Fibroblast of skin of left biceps (primary cell): ENCODE results near the gene CLPSL1.
"Not testable (repeated sequence)": the region's sequence is repeated elsewhere in the genome, so short reads cannot be mapped to it uniquely, and the experiment has no call there.

ENCODE experiments used
- DNase-seq, 2 experiments: peaks; one replicate each; pipeline ENCODE4 v3.0.0-alpha.2; 2013; ENCODE audit warnings: low read depth in 2 of 2

The CLPSL1 gene

GRCh38 chr6:35780719-35781118 lies at the start of gene CLPSL1:
Gene CLPSL1 (plus strand): TSS chr6:35781019. CDS start chr6:35781111, 92 bp downstream.
- no peak for DNase-seq

- DNase-seq, result peak in 1 of 2 experiments; percentile 53
These were observed 49.4 kb upstream of the CLPSL1 start for GRCh38 chr6:35731414-35731735.

GRCh38 chr6:35731736-35732532 lies 48.9 kb upstream of the CLPSL1 start:
- peak; percentile 81 to 82 for DNase-seq

- DNase-seq, result no peak
These were observed 47.2 kb upstream of the CLPSL1 start for GRCh38 chr6:35733633-35734032.

GRCh38 chr6:35734319-35734718 lies 46.5 kb upstream of the CLPSL1 start:
- not testable (repeated sequence) for DNase-seq

- DNase-seq, result no peak
These were observed 45.4 kb upstream of the CLPSL1 start for GRCh38 chr6:35735452-35735851.

- no peak for DNase-seq
These were observed 44.4 kb upstream of the CLPSL1 start for GRCh38 chr6:35736253-35736894.

- DNase-seq, result no peak
These were observed 43.8 kb upstream of the CLPSL1 start, which contains the start of gene ARMC12 for GRCh38 chr6:35736982-35737412. Gene ARMC12 (plus strand): TSS chr6:35737032. CDS start chr6:35737109, 77 bp downstream.

- peak; percentile 54 to 61 for DNase-seq
These were observed 43.2 kb upstream of the CLPSL1 start for GRCh38 chr6:35737413-35738211.

- no peak for DNase-seq
These were observed 40.9 kb upstream of the CLPSL1 start for GRCh38 chr6:35739645-35740524.

- no peak for DNase-seq
These were observed 38.0 kb upstream of the CLPSL1 start for GRCh38 chr6:35742842-35743241.

- DNase-seq, result no peak
These were observed 35.3 kb upstream of the CLPSL1 start for GRCh38 chr6:35745509-35745908.

GRCh38 chr6:35746516-35746915 lies 34.3 kb upstream of the CLPSL1 start:
- DNase-seq, result no peak

GRCh38 chr6:35747877-35748276 lies 32.9 kb upstream of the CLPSL1 start:
- DNase-seq, result no peak

GRCh38 chr6:35750557-35750956 lies 30.3 kb upstream of the CLPSL1 start:
- DNase-seq, result no peak

- no peak for DNase-seq
These were observed 29.2 kb upstream of the CLPSL1 start for GRCh38 chr6:35751594-35751993.

GRCh38 chr6:35752330-35752729 lies 28.5 kb upstream of the CLPSL1 start:
- no peak for DNase-seq

GRCh38 chr6:35754452-35755277 lies 26.2 kb upstream of the CLPSL1 start:
- DNase-seq, result no peak

GRCh38 chr6:35755278-35755924 lies 25.4 kb upstream of the CLPSL1 start:
- DNase-seq, result no peak
